SK-N-SH (cell line): ENCODE measurements around the gene CD14. TPM values are rescaled to one million over a fixed set of nuclear protein-coding genes. Genes with fewer than 3 reads are reported as not detected.
"Not testable (repeated sequence)": the region's sequence is repeated elsewhere in the genome, so short reads cannot be mapped to it uniquely, and the experiment has no call there.

Source experiments
- CTCF ChIA-PET: fragments of 300-600, 350-600 bp; formaldehyde crosslinking; extraction: SDS; loops from one replicate; lab custom pipeline; 2021; lab: Yijun Ruan, JAX
- POLR2A ChIA-PET: fragments of 350-600 bp; sonication (Branson Sonifier 250); formaldehyde crosslinking; extraction: SDS; loops from one replicate; lab custom pipeline; 2020; ENCODE audit warnings: antibody characterized with exemption, inconsistent platforms; lab: Yijun Ruan, JAX
- DNase-seq: peaks from one replicate; pipeline ENCODE4 v3.0.0; 2012
- H2AFZ ChIP-seq: fragments of 200-600 bp; sonication (generic); 2 replicates; pipeline ENCODE4 v1.8.1; 2016; ENCODE audit warnings: antibody characterized with exemption, mild to moderate bottlenecking, low read depth
- H3F3A ChIP-seq: fragments of 200-600 bp; sonication (generic); replicated peaks from 2 replicates; pipeline ENCODE3; 2016; ENCODE audit warnings: antibody characterized with exemption, mild to moderate bottlenecking; ENCODE audit not compliant: insufficient read depth
- H3K27ac ChIP-seq, 2 experiments: fragments of 200-500 bp in 1 of 2; fragments of 200-600 bp in 1 of 2; sonication (Bioruptor generic) in 1 of 2; sonication (generic), shearing (Covaris generic) in 1 of 2; 2 replicates each; pipeline versions ENCODE4 v1.5.1 to v1.6.1; 2014 to 2016; ENCODE audit warnings: low read depth in 2 of 2, inconsistent platforms in 1 of 2, low read length in 1 of 2, mild to moderate bottlenecking in 1 of 2, mixed read lengths in 1 of 2
- H3K27me3 ChIP-seq: fragments of 200-600 bp; sonication (generic), shearing (Covaris generic); 2 replicates; pipeline ENCODE4 v1.6.1; 2016; ENCODE audit warnings: mixed run types; ENCODE audit not compliant: insufficient read depth
- H3K36me3 ChIP-seq, 2 experiments: fragments of 200-500 bp in 1 of 2; fragments of 200-600 bp in 1 of 2; sonication (Bioruptor generic) in 1 of 2; sonication (generic) in 1 of 2; replicated peaks in 1 of 2; 2 replicates each; pipeline versions ENCODE3 to v1.5.1; 2014 to 2016; ENCODE audit warnings: low read length in 1 of 2, mild to moderate bottlenecking in 1 of 2; ENCODE audit not compliant: insufficient read depth in 2 of 2, control insufficient read depth in 1 of 2
- H3K4me1 ChIP-seq, 2 experiments: fragments of 200-500 bp in 1 of 2; fragments of 200-600 bp in 1 of 2; sonication (Bioruptor generic) in 1 of 2; sonication (generic), shearing (Covaris generic) in 1 of 2; 2 replicates each; pipeline versions ENCODE4 v1.5.1 to v1.6.1; 2014 to 2016; ENCODE audit warnings: low read depth in 1 of 2, low read length in 1 of 2, mixed run types in 1 of 2; ENCODE audit not compliant: insufficient read depth in 2 of 2, control insufficient read depth in 1 of 2
- H3K4me2 ChIP-seq: fragments of 200-600 bp; sonication (generic), shearing (Covaris generic); 2 replicates; pipeline ENCODE4 v1.6.1; 2017; ENCODE audit warnings: mixed run types
- H3K4me3 ChIP-seq, 2 experiments: fragments of 200-500 bp in 1 of 2; fragments of 200-600 bp in 1 of 2; sonication (Bioruptor generic) in 1 of 2; sonication (generic), shearing (Covaris generic) in 1 of 2; 2 replicates each; pipeline versions ENCODE4 v1.5.1 to v1.8.1; 2014 to 2016; ENCODE audit warnings: low read depth in 2 of 2, inconsistent platforms in 1 of 2, low read length in 1 of 2, mild to moderate bottlenecking in 1 of 2, mixed read lengths in 1 of 2, moderate library complexity in 1 of 2
- H3K79me2 ChIP-seq: fragments of 200-600 bp; sonication (generic); 2 replicates; pipeline ENCODE4 v1.8.1; 2017; ENCODE audit warnings: mild to moderate bottlenecking; ENCODE audit not compliant: insufficient read depth
- H3K9ac ChIP-seq: fragments of 200-600 bp; sonication (generic); 2 replicates; pipeline ENCODE4 v1.6.1; 2017; ENCODE audit warnings: mixed run types
- H3K9me2 ChIP-seq: fragments of 200-600 bp; sonication (generic); 2 replicates; pipeline ENCODE4 v1.6.1; 2017; ENCODE audit warnings: mixed run types
- H3K9me3 ChIP-seq: fragments of 200-600 bp; sonication (generic); 2 replicates; pipeline ENCODE4 v1.6.1; 2017; ENCODE audit warnings: mixed run types, mild to moderate bottlenecking, moderate library complexity
- H4K20me1 ChIP-seq: fragments of 200-600 bp; sonication (generic); 2 replicates; pipeline ENCODE4 v1.6.1; 2017; ENCODE audit warnings: mild to moderate bottlenecking, mixed run types; ENCODE audit not compliant: insufficient read depth
- CTCF ChIP-seq: fragments of 200-600 bp; sonication (generic); IDR thresholded peaks from 2 replicates; pipeline ENCODE4 v1.6.1; 2017; ENCODE audit warnings: antibody characterized with exemption, mild to moderate bottlenecking, moderate library complexity
- EP300 ChIP-seq, 2 experiments: IDR thresholded peaks; 2 replicates each; pipeline versions ENCODE4 v1.4.0 to v1.6.1; 2012; ENCODE audit warnings: borderline replicate concordance in 1 of 2, low read depth in 1 of 2, low read length in 1 of 2
- GABPA ChIP-seq: IDR thresholded peaks from 2 replicates; pipeline ENCODE4 v1.4.0; 2012; ENCODE audit warnings: low read depth, mild to moderate bottlenecking
- GATA2 ChIP-seq: sonication (generic); formaldehyde crosslinking; IDR thresholded peaks from 2 replicates; pipeline ENCODE4 v1.5.0; 2020; ENCODE audit warnings: mild to moderate bottlenecking, missing genetic modification reagents
- IRF3 ChIP-seq: fragments of 150-350 bp; IDR thresholded peaks from 2 replicates; pipeline ENCODE4 v1.6.1; 2016; ENCODE audit warnings: mild to moderate bottlenecking, low read depth, low read length
- MXI1 ChIP-seq: IDR thresholded peaks from 2 replicates; pipeline ENCODE4 v1.6.1; 2012; ENCODE audit warnings: mild to moderate bottlenecking, low read depth, low read length, improper control_type of control experiment
- NFIC ChIP-seq: IDR thresholded peaks from 2 replicates; pipeline ENCODE4 v1.4.0; 2012; ENCODE audit warnings: borderline replicate concordance
- RAD21 ChIP-seq: IDR thresholded peaks from 2 replicates; pipeline ENCODE4 v1.6.1; 2012; ENCODE audit warnings: mild to moderate bottlenecking, low read length
- REST ChIP-seq: IDR thresholded peaks from 2 replicates; pipeline ENCODE4 v1.6.1; 2012; ENCODE audit warnings: mild to moderate bottlenecking, low read depth, low read length, moderate library complexity
- RFX5 ChIP-seq: IDR thresholded peaks from 2 replicates; pipeline ENCODE4 v1.6.1; 2012; ENCODE audit warnings: mild to moderate bottlenecking, improper control_type of control experiment, low read length
- SMC3 ChIP-seq: IDR thresholded peaks from 2 replicates; pipeline ENCODE4 v1.6.1; 2012; ENCODE audit warnings: low read depth, low read length, improper control_type of control experiment
- TAF1 ChIP-seq: IDR thresholded peaks from 2 replicates; pipeline ENCODE4 v1.6.1; 2012; ENCODE audit warnings: low read depth, mild to moderate bottlenecking, low read length, moderate library complexity, borderline replicate concordance
- TEAD4 ChIP-seq: IDR thresholded peaks from 2 replicates; pipeline ENCODE4 v1.4.0; 2012; ENCODE audit warnings: mild to moderate bottlenecking, borderline replicate concordance; ENCODE audit not compliant: insufficient read depth
- WGBS: methylation state at CpG from one replicate; pipeline ENCODE4 v1.1.6; 2017; ENCODE audit warnings: low lambda C conversion rate; 5-methylcytosine and 5-hydroxymethylcytosine counted together
- polyA plus RNA-seq, 3 experiments: library from polyadenylated mRNA; depleted of rRNA; stranded (reverse); fragments of >200 nt; gene quantifications; 2 replicates each; pipeline ENCODE4 v1.2.3, GENCODE V29; 2012

Gene CD14
- polyA plus RNA-seq, 1 of the 3 experiments (the other 2 are of a cell fraction): 0.12 TPM

GRCh38 chr5:140639148-140639981 is 6.4 kb upstream of the CD14 start, which contains the start of gene TMCO6 (continued):
- TF ChIP-seq CTCF (peak; percentile 60), EP300 (IDR thresholded peaks at IDR 0.05; ENCODE audit: borderline replicate concordance in 1 of 2, low read depth in 1 of 2, low read length in 1 of 2) (no peak), RFX5 (no peak), MXI1 (peak; percentile 91), RAD21 (peak; percentile 57), REST (no peak), SMC3 (peak; percentile 32; the same call in 1 of the 2 replicates), TAF1 (peak; percentile 64), GABPA (no peak), GATA2 (CRISPR knock-in tag) (no peak), IRF3 (no peak), TEAD4 (no peak), NFIC (no peak)
- TF ChIP-seq, all 33 proteins: peak for 14

DNA sequence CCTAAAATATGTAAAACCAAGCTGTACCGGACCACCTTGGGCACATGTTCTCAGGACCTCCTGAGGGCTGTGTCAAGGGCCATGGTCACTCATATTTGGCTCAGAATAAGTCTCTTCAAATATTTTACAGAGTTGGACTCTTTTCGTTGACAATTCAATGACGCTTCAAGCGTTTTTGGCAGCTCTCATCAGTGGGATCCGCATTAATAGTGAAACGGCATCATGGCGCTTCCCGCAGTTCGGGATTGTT is 5.8 kb upstream of the CD14 start:
- POLR2A ChIA-PET: interaction anchor here (1.1 to 2.0 kb wide), 2 partner anchors 9 to 25 kb away, joined by 3 to 9 read pairs; partner anchors contain the start of genes IK and NDUFA2
- peak overlapping the region; percentile 12; the same call in 1 of the 2 replicates for H3K9ac ChIP-seq

More for the DNA sequence above, 5.8 kb upstream of the CD14 start:
- peak overlapping the region; percentile 77 for H3K4me3 ChIP-seq
- peaks cover 6 to 10% of the 10 kb centered on the region in 2 experiments for H3K36me3 ChIP-seq
- CTCF ChIA-PET: interaction anchor here (0.6 to 2.0 kb wide), 10 partner anchors 8 to 287 kb away, joined by 3 to 7 read pairs (median 4); partner anchors contain the start of genes IK and NDUFA2
- not testable (repeated sequence) for H3K27me3 ChIP-seq, H3F3A ChIP-seq, H3K4me1 ChIP-seq, H3K9me3 ChIP-seq, H3K9me2 ChIP-seq, H4K20me1 ChIP-seq, DNase-seq
- WGBS: 38% methylated on average over 8 of the region's 9 CpGs
- H3K4me2 ChIP-seq: peak overlapping the region; percentile 45
- H3K27ac ChIP-seq: peak overlapping the region; percentile 60 to 76; a peak in 3 of 4 replicates
- peaks cover 18% of the 10 kb centered on the region for H3K79me2 ChIP-seq
- peak overlapping the region; percentile 98 for H2AFZ ChIP-seq
